Type B pancreatic cell (in vitro differentiated cells): ENCODE data around the gene LHFPL2. TPM values are rescaled to one million over a fixed set of nuclear protein-coding genes. Genes with fewer than 3 reads are reported as not detected.

Experiments
- DNase-seq: peaks from one replicate; pipeline ENCODE4 v3.0.0; 2021; ENCODE audit warnings: mixed read lengths; ENCODE audit not compliant: unreplicated experiment; ENCODE audit errors: extremely low spot score
- H3K27ac Mint-ChIP-seq: 2 replicates; pipeline ENCODE4 v1.8.0; 2021; ENCODE audit warnings: mild to moderate bottlenecking, mixed read lengths
- H3K27me3 Mint-ChIP-seq: 2 replicates; pipeline ENCODE4 v1.8.0; 2021; ENCODE audit warnings: mixed read lengths
- H3K36me3 Mint-ChIP-seq: 2 replicates; pipeline ENCODE4 v1.8.0; 2021; ENCODE audit warnings: mixed read lengths
- H3K4me1 Mint-ChIP-seq: one replicate; pipeline ENCODE4 v1.8.0; 2021; ENCODE audit warnings: mixed read lengths; ENCODE audit not compliant: unreplicated experiment
- H3K4me3 Mint-ChIP-seq: 2 replicates; pipeline ENCODE4 v1.8.0; 2021; ENCODE audit warnings: mild to moderate bottlenecking, mixed read lengths
- H3K9me3 Mint-ChIP-seq: 2 replicates; pipeline ENCODE4 v1.8.0; 2021; ENCODE audit warnings: mixed read lengths
- CTCF ChIP-seq: fragments of 200-600 bp; sonication (generic); conservative IDR thresholded peaks from 2 replicates; pipeline ENCODE4 v1.5.0; 2021; ENCODE audit warnings: antibody characterized with exemption, mild to moderate bottlenecking
- total RNA-seq: library from RNA; stranded (reverse); gene quantifications from 2 replicates; pipeline ENCODE4 v1.2.1, GENCODE V29; 2021; ENCODE audit warnings: low replicate concordance

Gene LHFPL2
- total RNA-seq, 1 donor from 2014 or later: 35.3 TPM

- H3K4me3 Mint-ChIP-seq: no peak overlapping the region
- H3K4me1 Mint-ChIP-seq: peaks cover 34% of the 10 kb centered on the region
- no peaks in the 10 kb centered on the region for H3K9me3 Mint-ChIP-seq
- no peak for DNase-seq
- no peaks in the 10 kb centered on the region for H3K27me3 Mint-ChIP-seq
- TF ChIP-seq CTCF: no peak
- peaks cover 43% of the 10 kb centered on the region for H3K36me3 Mint-ChIP-seq
- H3K27ac Mint-ChIP-seq: no peak overlapping the region
Observed at GRCh38 chr5:78613756-78614155, 34.8 kb downstream of the LHFPL2 start.

DNA sequence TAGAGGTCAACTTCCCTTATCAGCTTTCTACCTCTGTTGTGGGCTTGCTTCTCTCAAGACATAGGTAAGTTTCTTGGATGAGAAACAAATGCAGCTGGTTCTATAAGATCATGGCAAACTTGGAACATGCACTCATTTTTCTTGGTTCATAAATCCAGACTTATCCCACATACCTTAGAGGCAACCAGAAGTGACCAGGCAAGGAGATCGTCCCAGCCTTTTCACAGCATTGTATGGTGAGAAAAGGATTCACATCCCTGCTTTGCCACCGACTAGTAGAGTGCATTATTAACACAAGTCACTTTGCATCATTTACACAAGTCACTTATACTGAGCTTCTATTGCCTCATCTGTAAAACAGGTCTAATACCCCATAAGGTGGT, 35.4 kb downstream of the LHFPL2 start:
- no peaks in the 10 kb centered on the region for H3K27me3 Mint-ChIP-seq
- no peak overlapping the region for H3K4me3 Mint-ChIP-seq
- H3K9me3 Mint-ChIP-seq: no peaks in the 10 kb centered on the region
- peaks cover 37% of the 10 kb centered on the region for H3K36me3 Mint-ChIP-seq
- H3K27ac Mint-ChIP-seq: no peak overlapping the region
- TF ChIP-seq CTCF: no peak
- DNase-seq: no peak
- H3K4me1 Mint-ChIP-seq: peaks cover 34% of the 10 kb centered on the region

- Mint-ChIP-seq H3K4me3 (no peak overlapping the region), H3K27me3 (no peaks in the 10 kb centered on the region), H3K9me3 (no peaks in the 10 kb centered on the region), H3K27ac (no peak overlapping the region), H3K4me1 (peaks cover 40% of the 10 kb centered on the region), H3K36me3 (peaks cover 40% of the 10 kb centered on the region)
- DNase-seq: peak; percentile 48
- no peak for TF ChIP-seq CTCF
Observed at GRCh38 chr5:78612227-78613150, 36.1 kb downstream of the LHFPL2 start.

- DNase-seq: peak; percentile 55
- TF ChIP-seq CTCF: no peak
- peak overlapping the region; percentile 42 for H3K4me3 Mint-ChIP-seq
- no peaks in the 10 kb centered on the region for H3K27me3 Mint-ChIP-seq
- H3K36me3 Mint-ChIP-seq: peaks cover 34% of the 10 kb centered on the region
- H3K27ac Mint-ChIP-seq: peak overlapping the region; percentile 20
- H3K4me1 Mint-ChIP-seq: peaks cover 42% of the 10 kb centered on the region
- H3K9me3 Mint-ChIP-seq: no peaks in the 10 kb centered on the region
Observed at GRCh38 chr5:78611126-78611605, 37.4 kb downstream of the LHFPL2 start.

- TF ChIP-seq CTCF: no peak
- Mint-ChIP-seq H3K9me3 (no peaks in the 10 kb centered on the region), H3K27me3 (no peaks in the 10 kb centered on the region), H3K4me3 (peak overlapping the region; percentile 42), H3K36me3 (peaks cover 31% of the 10 kb centered on the region), H3K4me1 (peaks cover 45% of the 10 kb centered on the region), H3K27ac (no peak overlapping the region)
- DNase-seq: no peak
Observed at GRCh38 chr5:78610636-78611035, 37.9 kb downstream of the LHFPL2 start.
